Left lung (tissue), 10 donors: Measurements from ENCODE around the gene UEVLD. TPM values are rescaled to one million over a fixed set of nuclear protein-coding genes. Genes with fewer than 3 reads are reported as not detected.

Source experiments
- ATAC-seq: fragments of 200-7000 bp; cut with Tn5 transposase; one replicate; pipeline ENCODE4 v1.9.1; 2020; ENCODE audit warnings: moderate library complexity
- DNase-seq, 4 donors: peaks; one replicate each; pipeline ENCODE4 v3.0.0-alpha.2; 2013 to 2020
- H3K27ac ChIP-seq, 2 donors: fragments of 200-600 bp; sonication (generic) in 1 of 2; one replicate each; pipeline versions ENCODE4 v1.5.0 to v1.8.0; 2020 to 2021
- H3K27me3 ChIP-seq, 2 donors: fragments of 200-600 bp; sonication (generic) in 1 of 2; one replicate each; pipeline versions ENCODE4 v1.5.0 to v1.8.0; 2020 to 2021
- H3K36me3 ChIP-seq, 2 donors: fragments of 200-600 bp; sonication (generic) in 1 of 2; one replicate each; pipeline versions ENCODE4 v1.5.0 to v1.8.0; 2020 to 2021
- H3K4me1 ChIP-seq, 2 donors: fragments of 200-600 bp; one replicate each; pipeline ENCODE4 v1.8.0; 2021
- H3K4me3 ChIP-seq, 2 donors: fragments of 200-600 bp; sonication (generic) in 1 of 2; one replicate each; pipeline versions ENCODE4 v1.5.0 to v1.8.0; 2020 to 2021; ENCODE audit warnings: mild to moderate bottlenecking in 1 of 2
- H3K9me3 ChIP-seq, 2 donors: fragments of 200-600 bp; sonication (generic) in 1 of 2; one replicate each; pipeline versions ENCODE4 v1.5.0 to v1.8.0; 2020 to 2021
- intact Hi-C, 2 donors: fragments of 100-400 bp; cut with DNase I; formaldehyde crosslinking; loops; one replicate each; pipeline versions ENCODE4 v1.11.2 to v1.14.2; 2022
- polyA plus RNA-seq, 6 donors: library from polyadenylated mRNA; unstranded; fragments of 120-200 nt; gene quantifications; one replicate each; pipeline ENCODE4 v1.2.1, GENCODE V29; 2013; ENCODE audit not compliant: insufficient read length in 6 of 6
- total RNA-seq, 2 donors: library from RNA; stranded (reverse); fragmentation: NEBNext Ultra II Directional; extraction: Animal tissue kit (Norgen Biotek cat#: 25700); gene quantifications; one replicate each; pipeline ENCODE4 v1.2.1, GENCODE V29; 2021
- TF ChIP-seq, protein P1 (sequence below), 2 donors: fragments of 200-600 bp; sonication (generic) in 1 of 2; IDR thresholded peaks; one replicate each; pipeline versions ENCODE4 v1.5.0 to v1.8.0; 2021; ENCODE audit warnings: antibody characterized with exemption in 2 of 2
- donor health status: DM: no; HTN: yes; CAD: no.
- donor health status: DM: no; HTN: no; CAD: no.

Gene UEVLD
- total and polyA plus RNA-seq, 8 donors, result 17.1 to 25.3 (median 20.6) TPM

DNA sequence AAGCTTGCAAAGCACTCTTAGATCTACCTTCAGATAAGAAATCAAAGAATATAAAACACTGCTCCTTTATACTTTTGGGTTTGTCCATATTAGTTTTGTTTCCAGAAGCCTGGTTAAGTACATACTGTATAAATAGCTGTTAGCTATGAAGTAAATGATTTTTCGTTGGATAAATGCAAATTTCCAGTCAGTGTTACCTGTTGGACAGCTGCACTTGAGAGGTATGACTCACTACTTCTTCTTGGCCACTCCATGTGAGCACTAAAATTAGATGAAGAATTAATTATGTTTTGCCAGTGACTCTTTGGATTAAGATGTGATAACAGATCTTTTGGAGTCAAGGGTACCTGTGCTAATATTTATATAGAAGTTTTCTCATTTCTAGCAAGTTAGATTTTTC is 52.3 kb downstream of the UEVLD start:
- ATAC-seq (peak; percentile 91), DNase-seq (peak in 2 of 4 donors; percentile 6 to 53)
- no peaks in the 10 kb centered on the region for H3K9me3 ChIP-seq
- peak overlapping the region in 1 of 2 donors; percentile 70 for H3K27ac ChIP-seq
- H3K4me1 ChIP-seq, result no peaks in the 10 kb centered on the region
- no peak overlapping the region for H3K4me3 ChIP-seq
- no peaks in the 10 kb centered on the region for H3K27me3 ChIP-seq
- TF ChIP-seq, protein P1, sequence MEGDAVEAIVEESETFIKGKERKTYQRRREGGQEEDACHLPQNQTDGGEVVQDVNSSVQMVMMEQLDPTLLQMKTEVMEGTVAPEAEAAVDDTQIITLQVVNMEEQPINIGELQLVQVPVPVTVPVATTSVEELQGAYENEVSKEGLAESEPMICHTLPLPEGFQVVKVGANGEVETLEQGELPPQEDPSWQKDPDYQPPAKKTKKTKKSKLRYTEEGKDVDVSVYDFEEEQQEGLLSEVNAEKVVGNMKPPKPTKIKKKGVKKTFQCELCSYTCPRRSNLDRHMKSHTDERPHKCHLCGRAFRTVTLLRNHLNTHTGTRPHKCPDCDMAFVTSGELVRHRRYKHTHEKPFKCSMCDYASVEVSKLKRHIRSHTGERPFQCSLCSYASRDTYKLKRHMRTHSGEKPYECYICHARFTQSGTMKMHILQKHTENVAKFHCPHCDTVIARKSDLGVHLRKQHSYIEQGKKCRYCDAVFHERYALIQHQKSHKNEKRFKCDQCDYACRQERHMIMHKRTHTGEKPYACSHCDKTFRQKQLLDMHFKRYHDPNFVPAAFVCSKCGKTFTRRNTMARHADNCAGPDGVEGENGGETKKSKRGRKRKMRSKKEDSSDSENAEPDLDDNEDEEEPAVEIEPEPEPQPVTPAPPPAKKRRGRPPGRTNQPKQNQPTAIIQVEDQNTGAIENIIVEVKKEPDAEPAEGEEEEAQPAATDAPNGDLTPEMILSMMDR (IDR thresholded peaks at IDR 0.05), result no peak
- intact Hi-C loops, result no loop called here
- H3K36me3 ChIP-seq, result peaks cover 0 to 36% of the 10 kb centered on the region in 2 donors

GRCh38 chr11:18534245-18534644 is 54.3 kb downstream of the UEVLD start:
- TF ChIP-seq, protein P1 (IDR thresholded peaks at IDR 0.05), result no peak
- H3K9me3 ChIP-seq, result no peaks in the 10 kb centered on the region
- no peak overlapping the region for H3K4me3 ChIP-seq
- no peak overlapping the region for H3K27ac ChIP-seq
- DNase-seq (no peak), ATAC-seq (no peak)
- intact Hi-C loops, result no loop called here
- peaks cover 0 to 41% of the 10 kb centered on the region in 2 donors for H3K36me3 ChIP-seq
- H3K4me1 ChIP-seq, result no peaks in the 10 kb centered on the region
- no peaks in the 10 kb centered on the region for H3K27me3 ChIP-seq

- Histone ChIP-seq H3K4me1 (no peaks in the 10 kb centered on the region), H3K36me3 (peaks cover 0 to 41% of the 10 kb centered on the region in 2 donors), H3K4me3 (no peak overlapping the region), H3K9me3 (no peaks in the 10 kb centered on the region), H3K27ac (no peak overlapping the region), H3K27me3 (no peaks in the 10 kb centered on the region)
- intact Hi-C loops, result no loop called here
- TF ChIP-seq, protein P1 (IDR thresholded peaks at IDR 0.05), result no peak
- ATAC-seq (no peak), DNase-seq (no peak)
These were observed 55.2 kb downstream of the UEVLD start for GRCh38 chr11:18533365-18533764.

- Histone ChIP-seq H3K36me3 (peaks cover 0 to 18% of the 10 kb centered on the region in 2 donors), H3K27ac (peak overlapping the region; percentile 95 to 100), H3K27me3 (no peaks in the 10 kb centered on the region), H3K4me1 (peaks cover 5 to 39% of the 10 kb centered on the region in 2 donors), H3K4me3 (peak overlapping the region; percentile 84 to 85), H3K9me3 (no peaks in the 10 kb centered on the region)
- peak; percentile 1 for ATAC-seq
- TF ChIP-seq, protein P1 (IDR thresholded peaks at IDR 0.05), result no peak
- intact Hi-C loops, result no loop called here
- peak in 2 of 4 donors; percentile 7 for DNase-seq
These were observed 61.0 kb downstream of the UEVLD start for GRCh38 chr11:18527512-18527911.

- Histone ChIP-seq H3K27me3 (no peaks in the 10 kb centered on the region), H3K27ac (peak within 1 kb of the TSS; percentile 95 to 100), H3K4me3 (peak within 1 kb of the TSS; percentile 84 to 85), H3K9me3 (no peaks in the 10 kb centered on the region), H3K36me3 (peaks cover 0 to 12% of the 10 kb centered on the region in 2 donors), H3K4me1 (peaks cover 5 to 43% of the 10 kb centered on the region in 2 donors)
- TF ChIP-seq, protein P1 (IDR thresholded peaks at IDR 0.05), result no peak
- ATAC-seq (peak; percentile 98), DNase-seq (peak; percentile 95 to 97 (median 96))
- intact Hi-C loops, result no loop called here
These were observed 61.8 kb downstream of the UEVLD start, which contains the start of gene TSG101 for GRCh38 chr11:18526521-18527296. Gene TSG101 (minus strand): TSS chr11:18526942. CDS start chr11:18526816, 126 bp downstream.
